ENCODE data around the gene GCAT.

DNA sequence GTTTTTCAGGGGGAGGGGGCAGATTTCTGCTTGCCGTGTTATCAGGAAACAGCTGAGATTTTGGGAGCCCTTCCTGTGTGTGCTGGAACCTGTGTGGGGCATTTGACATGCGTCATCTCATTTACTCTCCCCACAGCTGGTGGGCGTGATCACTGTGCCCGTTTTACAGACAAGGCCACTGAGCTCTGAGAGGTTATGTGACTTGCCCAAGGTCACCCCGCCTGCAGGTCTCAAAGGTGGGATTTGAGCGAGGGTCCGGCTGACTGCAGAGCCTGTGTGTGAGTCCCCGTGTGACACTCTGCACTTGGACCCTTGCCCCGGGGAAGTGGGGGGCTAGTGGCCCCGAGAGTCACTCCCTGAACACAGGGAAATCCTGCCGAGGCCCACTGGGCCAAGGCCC lies 48.5 kb upstream of the GCAT start:
- TF ChIP-seq, protein P1, sequence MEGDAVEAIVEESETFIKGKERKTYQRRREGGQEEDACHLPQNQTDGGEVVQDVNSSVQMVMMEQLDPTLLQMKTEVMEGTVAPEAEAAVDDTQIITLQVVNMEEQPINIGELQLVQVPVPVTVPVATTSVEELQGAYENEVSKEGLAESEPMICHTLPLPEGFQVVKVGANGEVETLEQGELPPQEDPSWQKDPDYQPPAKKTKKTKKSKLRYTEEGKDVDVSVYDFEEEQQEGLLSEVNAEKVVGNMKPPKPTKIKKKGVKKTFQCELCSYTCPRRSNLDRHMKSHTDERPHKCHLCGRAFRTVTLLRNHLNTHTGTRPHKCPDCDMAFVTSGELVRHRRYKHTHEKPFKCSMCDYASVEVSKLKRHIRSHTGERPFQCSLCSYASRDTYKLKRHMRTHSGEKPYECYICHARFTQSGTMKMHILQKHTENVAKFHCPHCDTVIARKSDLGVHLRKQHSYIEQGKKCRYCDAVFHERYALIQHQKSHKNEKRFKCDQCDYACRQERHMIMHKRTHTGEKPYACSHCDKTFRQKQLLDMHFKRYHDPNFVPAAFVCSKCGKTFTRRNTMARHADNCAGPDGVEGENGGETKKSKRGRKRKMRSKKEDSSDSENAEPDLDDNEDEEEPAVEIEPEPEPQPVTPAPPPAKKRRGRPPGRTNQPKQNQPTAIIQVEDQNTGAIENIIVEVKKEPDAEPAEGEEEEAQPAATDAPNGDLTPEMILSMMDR (IDR thresholded peaks at IDR 0.05), result no peak
- TF ChIP-seq POLR2AphosphoS5 (IDR thresholded peaks at IDR 0.05), result no peak
- TF ChIP-seq POLR2A (IDR thresholded peaks at IDR 0.05; ENCODE audit: low read depth), result no peak

Data from esophagus muscularis mucosa (tissue), 3 donors.